ENCODE results near the gene HAGH. TPM values are rescaled to one million over a fixed set of nuclear protein-coding genes. Genes with fewer than 3 reads are reported as not detected.

HAGH gene
- polyA plus RNA-seq, 2 of the 4 experiments (the other 2 are of a cell fraction), result 34.9 to 66.4 TPM

DNA sequence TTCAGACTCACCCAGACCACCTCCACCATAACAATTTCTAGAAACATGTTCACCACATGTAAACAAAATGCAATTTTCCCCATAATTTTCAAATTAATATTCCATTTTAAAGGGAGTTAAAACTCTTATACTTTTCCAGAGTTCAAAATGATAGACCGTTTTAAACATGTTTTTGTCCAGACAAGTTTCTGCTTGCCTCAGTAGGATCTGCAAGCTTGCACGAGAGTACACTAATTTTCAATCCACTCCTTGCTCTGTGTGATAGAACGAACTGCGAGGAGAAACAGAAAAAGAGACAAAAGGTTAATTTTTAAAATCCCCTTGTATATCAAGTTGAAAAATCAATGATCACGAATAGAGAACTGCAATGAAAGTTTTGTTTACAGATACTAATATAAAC, 7.5 kb upstream of the HAGH start:
- ATAC-seq, result no peak
- H3K4me2 ChIP-seq, result no peak overlapping the region
- no peaks in the 10 kb centered on the region for H3K9me3 ChIP-seq
- H3K27ac ChIP-seq, result no peak overlapping the region
- ChIA-PET CTCF (interaction anchor here (1.6 kb wide), 1 partner anchor 10 kb away, joined by 4 read pairs; no protein-coding TSS in a partner anchor), POLR2A (no interaction called here)
- FAIRE-seq, result no peak
- WGBS (ENCODE audit: missing lambda C conversion rate), result 82% methylated on average over 5 of the region's 5 CpGs
- TF ChIP-seq MAFK (IDR thresholded peaks at IDR 0.05; ENCODE audit: partially characterized antibody) (no peak), HOXB13 (CRISPR knock-in tag; IDR thresholded peaks at IDR 0.05; ENCODE audit: low read depth) (no peak), FOXS1 (CRISPR knock-in tag; IDR thresholded peaks at IDR 0.05) (no peak), RCOR1 (IDR thresholded peaks at IDR 0.05; ENCODE audit: low read depth, low read length) (no peak), SMC3 (IDR thresholded peaks at IDR 0.05) (no peak), JUN (IDR thresholded peaks at IDR 0.05) (no peak), SREBF2 (IDR thresholded peaks at IDR 0.05) (no peak), ZSCAN20 (CRISPR knock-in tag; IDR thresholded peaks at IDR 0.05) (no peak), CHD4 (IDR thresholded peaks at IDR 0.05; ENCODE audit: borderline replicate concordance) (no peak), ZFP36 (IDR thresholded peaks at IDR 0.05; ENCODE audit: borderline replicate concordance, partially characterized antibody) (no peak), HDAC2 (IDR thresholded peaks at IDR 0.05) (no peak), EHF (CRISPR knock-in tag; IDR thresholded peaks at IDR 0.05) (no peak), HOXB5 (CRISPR knock-in tag; IDR thresholded peaks at IDR 0.05) (no peak), CBX2 (IDR thresholded peaks at IDR 0.05; ENCODE audit: borderline replicate concordance, low read depth) (no peak), MAZ (IDR thresholded peaks at IDR 0.05; ENCODE audit: borderline replicate concordance, low read depth, low read length) (no peak), POLR2A (IDR thresholded peaks at IDR 0.05; ENCODE audit: low read length) (no peak)
- TF ChIP-seq, protein P1, sequence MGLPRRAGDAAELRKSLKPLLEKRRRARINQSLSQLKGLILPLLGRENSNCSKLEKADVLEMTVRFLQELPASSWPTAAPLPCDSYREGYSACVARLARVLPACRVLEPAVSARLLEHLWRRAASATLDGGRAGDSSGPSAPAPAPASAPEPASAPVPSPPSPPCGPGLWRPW (IDR thresholded peaks at IDR 0.05), result no peak
- TF ChIP-seq, protein P2, sequence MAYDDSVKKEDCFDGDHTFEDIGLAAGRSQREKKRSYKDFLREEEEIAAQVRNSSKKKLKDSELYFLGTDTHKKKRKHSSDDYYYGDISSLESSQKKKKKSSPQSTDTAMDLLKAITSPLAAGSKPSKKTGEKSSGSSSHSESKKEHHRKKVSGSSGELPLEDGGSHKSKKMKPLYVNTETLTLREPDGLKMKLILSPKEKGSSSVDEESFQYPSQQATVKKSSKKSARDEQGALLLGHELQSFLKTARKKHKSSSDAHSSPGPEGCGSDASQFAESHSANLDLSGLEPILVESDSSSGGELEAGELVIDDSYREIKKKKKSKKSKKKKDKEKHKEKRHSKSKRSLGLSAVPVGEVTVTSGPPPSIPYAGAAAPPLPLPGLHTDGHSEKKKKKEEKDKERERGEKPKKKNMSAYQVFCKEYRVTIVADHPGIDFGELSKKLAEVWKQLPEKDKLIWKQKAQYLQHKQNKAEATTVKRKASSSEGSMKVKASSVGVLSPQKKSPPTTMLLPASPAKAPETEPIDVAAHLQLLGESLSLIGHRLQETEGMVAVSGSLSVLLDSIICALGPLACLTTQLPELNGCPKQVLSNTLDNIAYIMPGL (CRISPR knock-in tag; IDR thresholded peaks at IDR 0.05; ENCODE audit: borderline replicate concordance), result no peak
- TF ChIP-seq, protein P3, sequence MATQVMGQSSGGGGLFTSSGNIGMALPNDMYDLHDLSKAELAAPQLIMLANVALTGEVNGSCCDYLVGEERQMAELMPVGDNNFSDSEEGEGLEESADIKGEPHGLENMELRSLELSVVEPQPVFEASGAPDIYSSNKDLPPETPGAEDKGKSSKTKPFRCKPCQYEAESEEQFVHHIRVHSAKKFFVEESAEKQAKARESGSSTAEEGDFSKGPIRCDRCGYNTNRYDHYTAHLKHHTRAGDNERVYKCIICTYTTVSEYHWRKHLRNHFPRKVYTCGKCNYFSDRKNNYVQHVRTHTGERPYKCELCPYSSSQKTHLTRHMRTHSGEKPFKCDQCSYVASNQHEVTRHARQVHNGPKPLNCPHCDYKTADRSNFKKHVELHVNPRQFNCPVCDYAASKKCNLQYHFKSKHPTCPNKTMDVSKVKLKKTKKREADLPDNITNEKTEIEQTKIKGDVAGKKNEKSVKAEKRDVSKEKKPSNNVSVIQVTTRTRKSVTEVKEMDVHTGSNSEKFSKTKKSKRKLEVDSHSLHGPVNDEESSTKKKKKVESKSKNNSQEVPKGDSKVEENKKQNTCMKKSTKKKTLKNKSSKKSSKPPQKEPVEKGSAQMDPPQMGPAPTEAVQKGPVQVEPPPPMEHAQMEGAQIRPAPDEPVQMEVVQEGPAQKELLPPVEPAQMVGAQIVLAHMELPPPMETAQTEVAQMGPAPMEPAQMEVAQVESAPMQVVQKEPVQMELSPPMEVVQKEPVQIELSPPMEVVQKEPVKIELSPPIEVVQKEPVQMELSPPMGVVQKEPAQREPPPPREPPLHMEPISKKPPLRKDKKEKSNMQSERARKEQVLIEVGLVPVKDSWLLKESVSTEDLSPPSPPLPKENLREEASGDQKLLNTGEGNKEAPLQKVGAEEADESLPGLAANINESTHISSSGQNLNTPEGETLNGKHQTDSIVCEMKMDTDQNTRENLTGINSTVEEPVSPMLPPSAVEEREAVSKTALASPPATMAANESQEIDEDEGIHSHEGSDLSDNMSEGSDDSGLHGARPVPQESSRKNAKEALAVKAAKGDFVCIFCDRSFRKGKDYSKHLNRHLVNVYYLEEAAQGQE (IDR thresholded peaks at IDR 0.05), result no peak
- TF ChIP-seq, protein P4, sequence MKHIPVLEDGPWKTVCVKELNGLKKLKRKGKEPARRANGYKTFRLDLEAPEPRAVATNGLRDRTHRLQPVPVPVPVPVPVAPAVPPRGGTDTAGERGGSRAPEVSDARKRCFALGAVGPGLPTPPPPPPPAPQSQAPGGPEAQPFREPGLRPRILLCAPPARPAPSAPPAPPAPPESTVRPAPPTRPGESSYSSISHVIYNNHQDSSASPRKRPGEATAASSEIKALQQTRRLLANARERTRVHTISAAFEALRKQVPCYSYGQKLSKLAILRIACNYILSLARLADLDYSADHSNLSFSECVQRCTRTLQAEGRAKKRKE (CRISPR knock-in tag; IDR thresholded peaks at IDR 0.05; ENCODE audit: low read depth), result no peak
- H3K4me3 ChIP-seq, result no peak overlapping the region
- H3K4me1 ChIP-seq, result peaks cover 12% of the 10 kb centered on the region
- DNase-seq (ENCODE audit: low read depth in 1 of 2, low spot score in 1 of 2), result no peak

DNA sequence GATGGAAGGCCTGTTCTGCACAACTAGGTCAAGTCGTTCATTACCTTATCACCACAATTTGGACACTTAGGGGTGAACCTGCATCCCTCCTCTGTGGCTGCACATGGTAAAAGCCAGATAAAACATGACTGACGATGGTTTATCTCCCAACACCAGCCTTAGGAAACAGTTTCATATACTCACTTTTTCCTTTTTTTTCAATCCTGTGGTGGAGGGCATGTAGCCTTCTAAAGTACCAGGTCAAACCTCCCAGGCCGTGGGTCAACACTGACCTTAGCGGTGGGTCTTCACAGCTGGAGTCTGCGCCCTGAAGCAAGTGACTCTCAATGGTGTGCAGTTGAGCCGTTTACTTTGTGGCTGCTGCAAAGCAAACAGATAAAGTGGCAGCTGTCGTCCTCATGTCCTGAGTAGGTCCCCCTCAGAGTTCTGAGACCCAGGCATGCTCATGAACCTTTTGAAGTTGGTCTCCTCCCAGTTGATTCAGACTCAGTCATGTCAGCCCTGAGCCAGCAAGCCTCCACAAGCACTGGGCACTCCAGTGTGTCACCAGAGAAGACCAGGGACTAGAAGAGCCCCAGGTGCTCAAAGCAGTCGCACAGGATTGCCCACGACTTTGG, 6.3 kb upstream of the HAGH start:
- Histone ChIP-seq H3K4me1 (peaks cover 21% of the 10 kb centered on the region), H3K27ac (no peak overlapping the region), H3K4me2 (no peak overlapping the region), H3K9me3 (no peaks in the 10 kb centered on the region), H3K4me3 (no peak overlapping the region)
- POLR2A ChIA-PET, result no interaction called here
- CTCF ChIA-PET, result no interaction called here
- no peak for TF ChIP-seq KDM1A (IDR thresholded peaks at IDR 0.05; ENCODE audit: low read depth)
- no peak for TF ChIP-seq NFE2L2 (conservative IDR thresholded peaks at IDR 0.05; ENCODE audit: low read length)
- TF ChIP-seq, protein P2 (CRISPR knock-in tag; IDR thresholded peaks at IDR 0.05; ENCODE audit: borderline replicate concordance), result no peak
- no peak for TF ChIP-seq POLR2A (IDR thresholded peaks at IDR 0.05; ENCODE audit: low read length)
- TF ChIP-seq FOSL2 (IDR thresholded peaks at IDR 0.05), result no peak
- no peak for TF ChIP-seq FOSL2 (CRISPR knock-in tag; IDR thresholded peaks at IDR 0.05)
- TF ChIP-seq, protein P5, sequence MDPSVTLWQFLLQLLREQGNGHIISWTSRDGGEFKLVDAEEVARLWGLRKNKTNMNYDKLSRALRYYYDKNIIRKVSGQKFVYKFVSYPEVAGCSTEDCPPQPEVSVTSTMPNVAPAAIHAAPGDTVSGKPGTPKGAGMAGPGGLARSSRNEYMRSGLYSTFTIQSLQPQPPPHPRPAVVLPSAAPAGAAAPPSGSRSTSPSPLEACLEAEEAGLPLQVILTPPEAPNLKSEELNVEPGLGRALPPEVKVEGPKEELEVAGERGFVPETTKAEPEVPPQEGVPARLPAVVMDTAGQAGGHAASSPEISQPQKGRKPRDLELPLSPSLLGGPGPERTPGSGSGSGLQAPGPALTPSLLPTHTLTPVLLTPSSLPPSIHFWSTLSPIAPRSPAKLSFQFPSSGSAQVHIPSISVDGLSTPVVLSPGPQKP (IDR thresholded peaks at IDR 0.05; ENCODE audit: low read depth, low read length), result no peak
- TF ChIP-seq GATA3 (IDR thresholded peaks at IDR 0.05; ENCODE audit: borderline replicate concordance), result no peak
- TF ChIP-seq CHD2 (IDR thresholded peaks at IDR 0.05; ENCODE audit: low read length, partially characterized antibody), result no peak
- no peak for ATAC-seq
- no peak for FAIRE-seq
- 65% methylated on average over 9 of the region's 9 CpGs for WGBS (ENCODE audit: missing lambda C conversion rate)
- no peak for DNase-seq (ENCODE audit: low read depth in 1 of 2, low spot score in 1 of 2)
